OCI-LY1 (cell line): Measurements from ENCODE around the gene STEAP1B.

Experiments
- H2AFZ ChIP-seq: fragments of 200-600 bp; sonication (generic), shearing (Covaris generic); 2 replicates; pipeline ENCODE4 v1.6.0; 2014; ENCODE audit warnings: antibody characterized with exemption, mild to moderate bottlenecking, low read length
- H3F3A ChIP-seq: fragments of 200-600 bp; sonication (generic), shearing (Covaris generic); 2 replicates; pipeline ENCODE4 v1.6.0; 2014; ENCODE audit warnings: mild to moderate bottlenecking, antibody characterized with exemption, low read length, moderate library complexity; ENCODE audit not compliant: insufficient read depth
- H3K27ac ChIP-seq: fragments of 200-600 bp; sonication (generic); 2 replicates; pipeline ENCODE4 v1.5.1; 2014; ENCODE audit warnings: low read length, mixed run types, mild to moderate bottlenecking, low read depth; ENCODE audit not compliant: poor library complexity, severe bottlenecking
- H3K27me3 ChIP-seq: fragments of 200-600 bp; sonication (generic); 2 replicates; pipeline ENCODE4 v1.6.0; 2014; ENCODE audit warnings: antibody characterized with exemption, mild to moderate bottlenecking, low read length, moderate library complexity; ENCODE audit not compliant: insufficient read depth
- H3K36me3 ChIP-seq: fragments of 200-600 bp; sonication (generic); 2 replicates; pipeline ENCODE4 v1.6.1; 2014; ENCODE audit warnings: mild to moderate bottlenecking, antibody characterized with exemption, low read length, moderate library complexity, mixed read lengths; ENCODE audit not compliant: insufficient read depth
- H3K4me1 ChIP-seq: fragments of 200-600 bp; sonication (generic); 2 replicates; pipeline ENCODE4 v1.5.1; 2014; ENCODE audit warnings: mild to moderate bottlenecking, low read length, moderate library complexity; ENCODE audit not compliant: insufficient read depth, severe bottlenecking
- H3K4me2 ChIP-seq: fragments of 200-600 bp; sonication (generic), shearing (Covaris generic); 2 replicates; pipeline ENCODE4 v1.6.1; 2014; ENCODE audit warnings: low read length
- H3K4me3 ChIP-seq: fragments of 200-600 bp; sonication (generic); 2 replicates; pipeline ENCODE4 v1.5.1; 2014; ENCODE audit warnings: low read length, low read depth, mild to moderate bottlenecking, mixed read lengths; ENCODE audit not compliant: poor library complexity, severe bottlenecking
- H3K79me2 ChIP-seq: fragments of 200-600 bp; shearing (Covaris generic); 2 replicates; pipeline ENCODE4 v1.6.1; 2016; ENCODE audit warnings: mixed run types, low read length, mixed read lengths; ENCODE audit not compliant: insufficient read depth
- H3K9ac ChIP-seq: fragments of 200-600 bp; sonication (generic), shearing (Covaris generic); 2 replicates; pipeline ENCODE4 v1.6.1; 2014; ENCODE audit warnings: mild to moderate bottlenecking, low read length, mixed read lengths
- H3K9me2 ChIP-seq: fragments of 200-600 bp; sonication (generic), shearing (Covaris generic); 2 replicates; pipeline ENCODE4 v1.6.1; 2014; ENCODE audit warnings: low read depth, mild to moderate bottlenecking, low read length, mixed read lengths
- H3K9me3 ChIP-seq: fragments of 200-600 bp; shearing (Covaris generic); 2 replicates; pipeline ENCODE4 v1.6.1; 2014; ENCODE audit warnings: low read length, mixed read lengths
- H4K20me1 ChIP-seq: fragments of 200-600 bp; sonication (generic), shearing (Covaris generic); 2 replicates; pipeline ENCODE4 v1.6.0; 2016; ENCODE audit warnings: mild to moderate bottlenecking, low read length; ENCODE audit not compliant: insufficient read depth
- CTCF ChIP-seq: fragments of 200-600 bp; sonication (generic), shearing (Covaris generic); IDR thresholded peaks from 2 replicates; pipeline ENCODE4 v1.5.1; 2017; ENCODE audit warnings: mild to moderate bottlenecking, antibody characterized with exemption, low read length, moderate library complexity, mixed read lengths
- EZH2 ChIP-seq: fragments of 200-600 bp; sonication (generic), shearing (Covaris generic); IDR thresholded peaks from 2 replicates; pipeline ENCODE4 v1.8.0; 2017; ENCODE audit warnings: borderline replicate concordance, mixed run types, mild to moderate bottlenecking, antibody characterized with exemption, low read length, moderate library complexity, mixed read lengths

The STEAP1B gene

GRCh38 chr7:22378199-22378980 is 121.6 kb downstream of the STEAP1B start:
- no peak overlapping the region for H3K27ac ChIP-seq
- no peak overlapping the region for H3K4me2 ChIP-seq
- no peak overlapping the region for H3K9ac ChIP-seq
- no peaks in the 10 kb centered on the region for H3K27me3 ChIP-seq
- H2AFZ ChIP-seq: no peak overlapping the region
- no peaks in the 10 kb centered on the region for H4K20me1 ChIP-seq
- peaks cover 19% of the 10 kb centered on the region for H3K4me1 ChIP-seq
- H3F3A ChIP-seq: no peaks in the 10 kb centered on the region
- H3K79me2 ChIP-seq: no peaks in the 10 kb centered on the region
- H3K4me3 ChIP-seq: no peak overlapping the region
- H3K9me3 ChIP-seq: no peaks in the 10 kb centered on the region
- H3K9me2 ChIP-seq: no peaks in the 10 kb centered on the region
- no peak for TF ChIP-seq EZH2
- H3K36me3 ChIP-seq: no peaks in the 10 kb centered on the region

DNA sequence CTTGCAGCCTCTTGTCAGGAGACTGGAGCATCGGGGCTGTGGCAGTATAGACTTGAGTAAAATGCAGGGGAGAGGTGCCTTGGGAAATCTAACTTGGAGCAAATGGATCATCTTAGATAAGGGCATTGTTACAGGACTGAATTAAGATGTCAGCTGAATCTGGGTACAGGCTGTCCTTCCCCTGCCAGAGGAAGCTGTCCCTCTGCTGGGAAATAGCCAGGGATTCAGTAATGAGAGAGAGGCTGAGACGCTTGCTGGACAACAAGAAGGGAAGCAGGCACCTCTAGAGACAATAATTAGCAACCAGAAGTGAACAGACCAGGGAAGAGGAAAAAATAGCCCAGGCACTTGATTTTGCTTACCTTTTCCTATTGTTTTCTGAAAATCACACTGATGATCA is 122.3 kb downstream of the STEAP1B start:
- Histone ChIP-seq H3K4me3 (no peak overlapping the region), H3K9me2 (no peaks in the 10 kb centered on the region), H3K9ac (no peak overlapping the region), H2AFZ (no peak overlapping the region), H3K27ac (no peak overlapping the region), H3F3A (no peaks in the 10 kb centered on the region), H3K4me2 (no peak overlapping the region), H3K4me1 (peaks cover 24% of the 10 kb centered on the region), H4K20me1 (no peaks in the 10 kb centered on the region), H3K36me3 (no peaks in the 10 kb centered on the region), H3K79me2 (no peaks in the 10 kb centered on the region), H3K9me3 (no peaks in the 10 kb centered on the region), H3K27me3 (no peaks in the 10 kb centered on the region)
- TF ChIP-seq CTCF: no peak
- TF ChIP-seq EZH2: no peak

DNA sequence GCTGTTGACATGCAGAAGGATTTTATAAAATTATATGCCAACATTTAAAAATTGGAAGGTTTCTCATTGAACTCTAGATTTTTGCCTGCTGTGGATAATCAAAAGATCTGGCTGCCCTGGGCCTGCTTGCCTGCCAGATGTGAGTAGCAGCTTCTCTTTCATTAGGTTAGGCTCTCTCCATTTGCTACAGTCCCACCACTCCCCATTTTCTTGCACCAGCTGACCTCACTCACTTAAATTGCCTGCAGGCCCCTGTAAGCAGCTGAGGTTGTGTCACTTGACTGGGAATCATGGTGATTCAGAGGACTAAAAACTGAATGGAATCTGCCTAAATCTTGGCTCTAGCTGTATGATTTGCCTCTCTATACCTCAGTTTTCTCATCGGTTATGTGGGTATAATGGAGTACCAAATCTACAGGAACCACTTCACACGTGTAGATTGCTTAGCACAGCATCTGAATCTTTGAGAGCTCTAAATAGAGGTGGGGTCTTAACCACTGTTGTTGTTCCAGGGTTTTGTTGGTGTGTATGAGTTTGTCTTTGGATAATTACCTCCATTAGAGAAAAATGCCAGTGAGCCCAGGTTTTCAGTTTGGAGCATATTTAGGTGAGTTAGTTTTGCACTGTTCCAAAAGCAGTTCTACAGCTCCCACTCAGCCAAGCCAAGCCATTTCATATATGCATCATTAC is 124.5 kb downstream of the STEAP1B start:
- TF ChIP-seq EZH2 (no peak), CTCF (no peak)
- H3K9me3 ChIP-seq: no peaks in the 10 kb centered on the region
- H3K4me2 ChIP-seq: no peak overlapping the region
- H2AFZ ChIP-seq: no peak overlapping the region
- no peak overlapping the region for H3K9ac ChIP-seq
- H3K79me2 ChIP-seq: no peaks in the 10 kb centered on the region
- peaks cover 24% of the 10 kb centered on the region for H3K4me1 ChIP-seq
- H3K4me3 ChIP-seq: no peak overlapping the region
- H3K27me3 ChIP-seq: no peaks in the 10 kb centered on the region
- H3F3A ChIP-seq: no peaks in the 10 kb centered on the region
- no peaks in the 10 kb centered on the region for H3K36me3 ChIP-seq
- no peak overlapping the region for H3K27ac ChIP-seq
- H3K9me2 ChIP-seq: no peaks in the 10 kb centered on the region
- H4K20me1 ChIP-seq: no peaks in the 10 kb centered on the region
